ENCODE results near the gene PLPP4. TPM values are rescaled to one million over a fixed set of nuclear protein-coding genes. Genes with fewer than 3 reads are reported as not detected.

Gene PLPP4
- total and polyA plus RNA-seq, 10 of the 15 experiments (the other 5 are each of a cell fraction or from before 2014, with no cell fraction given) = 0.08 to 3.1 (median 0.26) TPM; not detected in 3

DNA sequence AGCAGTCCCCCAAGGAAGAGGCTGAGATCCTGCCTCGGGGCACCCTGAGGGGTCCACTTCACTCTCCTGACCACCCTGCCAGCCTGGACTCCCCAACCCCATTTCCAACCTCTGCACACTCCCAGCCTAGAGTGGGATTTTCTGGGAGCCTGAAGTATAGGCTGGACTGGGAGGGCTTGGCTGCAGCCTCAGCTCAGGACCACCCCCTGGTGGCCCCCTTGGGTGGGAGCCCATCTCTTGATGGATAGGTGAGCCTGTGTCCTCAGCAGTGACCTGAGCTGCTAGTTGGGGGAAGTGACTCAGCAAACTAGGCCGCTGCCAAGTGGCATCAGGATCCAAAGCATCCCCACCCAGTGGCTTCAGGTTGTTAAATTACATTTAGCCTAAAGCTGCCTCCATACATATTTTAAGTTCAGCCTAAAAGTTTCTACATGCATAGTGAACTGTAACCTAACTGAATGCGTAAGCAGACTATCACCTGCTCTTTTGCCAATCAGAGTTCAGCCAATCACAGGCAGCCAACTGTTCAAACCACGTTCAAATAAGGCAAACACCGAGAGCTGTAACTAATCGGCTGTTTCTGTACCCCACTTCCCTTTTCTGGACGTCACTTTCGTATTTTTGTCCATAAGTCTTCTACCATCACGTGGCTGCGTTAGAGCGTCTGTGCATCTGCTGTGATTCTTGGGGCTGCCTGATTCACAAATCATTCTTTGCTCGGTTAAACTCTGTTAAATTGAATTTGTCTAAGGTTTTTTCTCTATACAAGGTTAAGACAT, 144.0 kb downstream of the PLPP4 start (continued):
- no peak for TF ChIP-seq CBX3 (IDR thresholded peaks at IDR 0.05; ENCODE audit: borderline replicate concordance, low read depth)
- no peak for TF ChIP-seq GABPA (IDR thresholded peaks at IDR 0.05; ENCODE audit: low read depth)
- 0 out of 4 replicates have a peak, but pooled peaks of 1 of the 2 experiments have one; percentile 16 for TF ChIP-seq SRF (IDR thresholded peaks at IDR 0.05; ENCODE audit: low read depth in 2 of 2, low read length in 2 of 2)
- TF ChIP-seq, protein P1, sequence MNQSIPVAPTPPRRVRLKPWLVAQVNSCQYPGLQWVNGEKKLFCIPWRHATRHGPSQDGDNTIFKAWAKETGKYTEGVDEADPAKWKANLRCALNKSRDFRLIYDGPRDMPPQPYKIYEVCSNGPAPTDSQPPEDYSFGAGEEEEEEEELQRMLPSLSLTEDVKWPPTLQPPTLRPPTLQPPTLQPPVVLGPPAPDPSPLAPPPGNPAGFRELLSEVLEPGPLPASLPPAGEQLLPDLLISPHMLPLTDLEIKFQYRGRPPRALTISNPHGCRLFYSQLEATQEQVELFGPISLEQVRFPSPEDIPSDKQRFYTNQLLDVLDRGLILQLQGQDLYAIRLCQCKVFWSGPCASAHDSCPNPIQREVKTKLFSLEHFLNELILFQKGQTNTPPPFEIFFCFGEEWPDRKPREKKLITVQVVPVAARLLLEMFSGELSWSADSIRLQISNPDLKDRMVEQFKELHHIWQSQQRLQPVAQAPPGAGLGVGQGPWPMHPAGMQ (IDR thresholded peaks at IDR 0.05; ENCODE audit: borderline replicate concordance) = no peak
- no peak for TF ChIP-seq SREBF1 (IDR thresholded peaks at IDR 0.05; ENCODE audit: low read length)
- TF ChIP-seq, protein P2, sequence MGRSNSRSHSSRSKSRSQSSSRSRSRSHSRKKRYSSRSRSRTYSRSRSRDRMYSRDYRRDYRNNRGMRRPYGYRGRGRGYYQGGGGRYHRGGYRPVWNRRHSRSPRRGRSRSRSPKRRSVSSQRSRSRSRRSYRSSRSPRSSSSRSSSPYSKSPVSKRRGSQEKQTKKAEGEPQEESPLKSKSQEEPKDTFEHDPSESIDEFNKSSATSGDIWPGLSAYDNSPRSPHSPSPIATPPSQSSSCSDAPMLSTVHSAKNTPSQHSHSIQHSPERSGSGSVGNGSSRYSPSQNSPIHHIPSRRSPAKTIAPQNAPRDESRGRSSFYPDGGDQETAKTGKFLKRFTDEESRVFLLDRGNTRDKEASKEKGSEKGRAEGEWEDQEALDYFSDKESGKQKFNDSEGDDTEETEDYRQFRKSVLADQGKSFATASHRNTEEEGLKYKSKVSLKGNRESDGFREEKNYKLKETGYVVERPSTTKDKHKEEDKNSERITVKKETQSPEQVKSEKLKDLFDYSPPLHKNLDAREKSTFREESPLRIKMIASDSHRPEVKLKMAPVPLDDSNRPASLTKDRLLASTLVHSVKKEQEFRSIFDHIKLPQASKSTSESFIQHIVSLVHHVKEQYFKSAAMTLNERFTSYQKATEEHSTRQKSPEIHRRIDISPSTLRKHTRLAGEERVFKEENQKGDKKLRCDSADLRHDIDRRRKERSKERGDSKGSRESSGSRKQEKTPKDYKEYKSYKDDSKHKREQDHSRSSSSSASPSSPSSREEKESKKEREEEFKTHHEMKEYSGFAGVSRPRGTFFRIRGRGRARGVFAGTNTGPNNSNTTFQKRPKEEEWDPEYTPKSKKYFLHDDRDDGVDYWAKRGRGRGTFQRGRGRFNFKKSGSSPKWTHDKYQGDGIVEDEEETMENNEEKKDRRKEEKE (IDR thresholded peaks at IDR 0.05) = no peak
- no peak for TF ChIP-seq EED (IDR thresholded peaks at IDR 0.05; ENCODE audit: low read depth)
- TF ChIP-seq, protein P3, sequence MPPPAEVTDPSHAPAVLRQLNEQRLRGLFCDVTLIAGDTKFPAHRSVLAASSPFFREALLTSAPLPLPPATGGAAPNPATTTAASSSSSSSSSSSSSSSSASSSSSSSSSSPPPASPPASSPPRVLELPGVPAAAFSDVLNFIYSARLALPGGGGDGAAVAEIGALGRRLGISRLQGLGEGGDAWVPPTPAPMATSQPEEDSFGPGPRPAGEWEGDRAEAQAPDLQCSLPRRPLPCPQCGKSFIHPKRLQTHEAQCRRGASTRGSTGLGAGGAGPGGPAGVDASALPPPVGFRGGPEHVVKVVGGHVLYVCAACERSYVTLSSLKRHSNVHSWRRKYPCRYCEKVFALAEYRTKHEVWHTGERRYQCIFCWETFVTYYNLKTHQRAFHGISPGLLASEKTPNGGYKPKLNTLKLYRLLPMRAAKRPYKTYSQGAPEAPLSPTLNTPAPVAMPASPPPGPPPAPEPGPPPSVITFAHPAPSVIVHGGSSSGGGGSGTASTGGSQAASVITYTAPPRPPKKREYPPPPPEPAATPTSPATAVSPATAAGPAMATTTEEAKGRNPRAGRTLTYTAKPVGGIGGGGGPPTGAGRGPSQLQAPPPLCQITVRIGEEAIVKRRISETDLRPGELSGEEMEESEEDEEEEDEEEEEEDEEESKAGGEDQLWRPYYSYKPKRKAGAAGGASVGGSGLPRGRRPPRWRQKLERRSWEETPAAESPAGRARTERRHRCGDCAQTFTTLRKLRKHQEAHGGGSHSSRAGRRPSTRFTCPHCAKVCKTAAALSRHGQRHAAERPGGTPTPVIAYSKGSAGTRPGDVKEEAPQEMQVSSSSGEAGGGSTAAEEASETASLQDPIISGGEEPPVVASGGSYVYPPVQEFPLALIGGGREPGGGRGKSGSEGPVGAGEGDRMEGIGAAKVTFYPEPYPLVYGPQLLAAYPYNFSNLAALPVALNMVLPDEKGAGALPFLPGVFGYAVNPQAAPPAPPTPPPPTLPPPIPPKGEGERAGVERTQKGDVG (CRISPR knock-in tag; IDR thresholded peaks at IDR 0.05) = no peak
- no peak for TF ChIP-seq ZZZ3 (IDR thresholded peaks at IDR 0.05; ENCODE audit: control insufficient read depth, insufficient read length, low read depth)
- TF ChIP-seq DPF2 (IDR thresholded peaks at IDR 0.05) = no peak
- no peak for TF ChIP-seq MEF2B (IDR thresholded peaks at IDR 0.05; ENCODE audit: partially characterized antibody, poor library complexity, severe bottlenecking)
- TF ChIP-seq, protein P4, sequence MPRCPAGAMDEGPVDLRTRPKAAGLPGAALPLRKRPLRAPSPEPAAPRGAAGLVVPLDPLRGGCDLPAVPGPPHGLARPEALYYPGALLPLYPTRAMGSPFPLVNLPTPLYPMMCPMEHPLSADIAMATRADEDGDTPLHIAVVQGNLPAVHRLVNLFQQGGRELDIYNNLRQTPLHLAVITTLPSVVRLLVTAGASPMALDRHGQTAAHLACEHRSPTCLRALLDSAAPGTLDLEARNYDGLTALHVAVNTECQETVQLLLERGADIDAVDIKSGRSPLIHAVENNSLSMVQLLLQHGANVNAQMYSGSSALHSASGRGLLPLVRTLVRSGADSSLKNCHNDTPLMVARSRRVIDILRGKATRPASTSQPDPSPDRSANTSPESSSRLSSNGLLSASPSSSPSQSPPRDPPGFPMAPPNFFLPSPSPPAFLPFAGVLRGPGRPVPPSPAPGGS (IDR thresholded peaks at IDR 0.05; ENCODE audit: borderline replicate concordance, insufficient read depth, low read depth, low read length, poor library complexity, severe bottlenecking) = no peak
- TF ChIP-seq YY1 (IDR thresholded peaks at IDR 0.05; ENCODE audit: low read depth, low read length) = no peak
- no peak for TF ChIP-seq POLR2AphosphoS5 (IDR thresholded peaks at IDR 0.05; ENCODE audit: low read length)
- no peak for TF ChIP-seq KAT2A (conservative IDR thresholded peaks at IDR 0.05; ENCODE audit: control insufficient read depth, low read depth, low read length)
- no peak for TF ChIP-seq TCF3 (IDR thresholded peaks at IDR 0.05; ENCODE audit: borderline replicate concordance, insufficient read depth, low read depth, low read length)
- TF ChIP-seq ZNF384 (IDR thresholded peaks at IDR 0.05; ENCODE audit: borderline replicate concordance, low read depth, low read length) = no peak
- TF ChIP-seq CHD2 (IDR thresholded peaks at IDR 0.05; ENCODE audit: borderline replicate concordance, low read depth, low read length) = no peak
- no peak for TF ChIP-seq HDAC6 (IDR thresholded peaks at IDR 0.05; ENCODE audit: unreplicated experiment)

Measured in GM12878 (cell line).